ENCODE data around the gene MFNG.

MFNG gene

GRCh38 chr22:37526376-37526775 lies 40.2 kb upstream of the MFNG start:
- no peak overlapping the region for H3K4me3 ChIP-seq (replicated peaks in 1 of 2; ENCODE audit: low read depth in 2 of 2, low read length in 2 of 2)
- no peak for TF ChIP-seq CTCF (IDR thresholded peaks at IDR 0.05; ENCODE audit: low read depth, low read length)
- peak; percentile 60 to 90 for DNase-seq (ENCODE audit: low read depth in 2 of 2)

GRCh38 chr22:37525746-37526350 lies 39.7 kb upstream of the MFNG start:
- no peak for DNase-seq (ENCODE audit: low read depth in 2 of 2)
- no peak for TF ChIP-seq CTCF (IDR thresholded peaks at IDR 0.05; ENCODE audit: low read depth, low read length)
- H3K4me3 ChIP-seq (replicated peaks in 1 of 2; ENCODE audit: low read depth in 2 of 2, low read length in 2 of 2) = no peak overlapping the region

- no peak for TF ChIP-seq CTCF (IDR thresholded peaks at IDR 0.05; ENCODE audit: low read depth, low read length)
- no peak overlapping the region for H3K4me3 ChIP-seq (replicated peaks in 1 of 2; ENCODE audit: low read depth in 2 of 2, low read length in 2 of 2)
- peak; percentile 74 to 83 for DNase-seq (ENCODE audit: low read depth in 2 of 2)
These were observed 39.0 kb upstream of the MFNG start for GRCh38 chr22:37525073-37525745.

GRCh38 chr22:37522482-37522881 lies 36.3 kb upstream of the MFNG start:
- H3K4me3 ChIP-seq (replicated peaks in 1 of 2; ENCODE audit: low read depth in 2 of 2, low read length in 2 of 2) = no peak overlapping the region
- TF ChIP-seq CTCF (IDR thresholded peaks at IDR 0.05; ENCODE audit: low read depth, low read length) = no peak
- DNase-seq (ENCODE audit: low read depth in 2 of 2) = no peak

- no peak for DNase-seq (ENCODE audit: low read depth in 2 of 2)
- no peak for TF ChIP-seq CTCF (IDR thresholded peaks at IDR 0.05; ENCODE audit: low read depth, low read length)
- no peak overlapping the region for H3K4me3 ChIP-seq (replicated peaks in 1 of 2; ENCODE audit: low read depth in 2 of 2, low read length in 2 of 2)
These were observed 35.1 kb upstream of the MFNG start for GRCh38 chr22:37521236-37521739.

- TF ChIP-seq CTCF (IDR thresholded peaks at IDR 0.05; ENCODE audit: low read depth, low read length) = no peak
- DNase-seq (ENCODE audit: low read depth in 2 of 2) = no peak
- H3K4me3 ChIP-seq (replicated peaks in 1 of 2; ENCODE audit: low read depth in 2 of 2, low read length in 2 of 2) = no peak overlapping the region
These were observed 34.6 kb upstream of the MFNG start for GRCh38 chr22:37520776-37521191.
